PC-9 (cell line): Measurements from ENCODE around the gene ZSCAN20. TPM values are rescaled to one million over a fixed set of nuclear protein-coding genes. Genes with fewer than 3 reads are reported as not detected.

ENCODE experiments used
- Bru-seq: library from RNA; stranded (reverse); fragments of 400-500 nt; gene quantifications from one replicate; lab custom pipeline; 2021; lab: Mats Ljungman, UMichigan
- BruChase-seq, 2 experiments: library from RNA; stranded (reverse); fragments of 400-500 nt; gene quantifications; one replicate each; lab custom pipeline; 2021; lab: Mats Ljungman, UMichigan
- BruUV-seq: library from RNA; stranded (reverse); fragments of 400-500 nt; replicated peaks from 2 replicates; lab custom pipeline; 2021; lab: Mats Ljungman, UMichigan
- CTCF ChIA-PET: fragments of 300-600 bp; sonication (Branson Sonifier 250); formaldehyde crosslinking; loops from one replicate; lab custom pipeline; 2022; ENCODE audit warnings: antibody characterized with exemption; lab: Charles Lee
- POLR2A ChIA-PET: fragments of 300-600 bp; sonication (Branson Sonifier 250); formaldehyde crosslinking; loops from one replicate; lab custom pipeline; 2022; ENCODE audit warnings: antibody characterized with exemption; ENCODE audit not compliant: unreplicated experiment; lab: Charles Lee
- DNase-seq, 2 experiments: peaks; one replicate each; pipeline versions ENCODE4 v3.0.0 to v3.0.0-alpha.2; 2015 to 2022; ENCODE audit warnings: mixed read lengths in 1 of 2
- H2AFZ ChIP-seq: fragments of 200-600 bp; sonication (generic); 2 replicates; pipeline ENCODE4 v1.8.1; 2017; ENCODE audit warnings: antibody characterized with exemption
- H3F3A ChIP-seq: fragments of 200-600 bp; sonication (generic); 2 replicates; pipeline ENCODE4 v1.8.1; 2017; ENCODE audit warnings: antibody characterized with exemption, mild to moderate bottlenecking, low read depth; ENCODE audit not compliant: insufficient read depth
- H3K27ac ChIP-seq: fragments of 200-600 bp; sonication (generic); 2 replicates; pipeline ENCODE4 v1.6.1; 2016; ENCODE audit warnings: mixed run types
- H3K27me3 ChIP-seq: fragments of 200-600 bp; sonication (generic); 2 replicates; pipeline ENCODE4 v1.6.1; 2016; ENCODE audit warnings: low read depth, mixed run types; ENCODE audit not compliant: insufficient read depth
- H3K36me3 ChIP-seq: fragments of 200-600 bp; sonication (generic); 2 replicates; pipeline ENCODE4 v1.6.1; 2016; ENCODE audit warnings: low read depth, mixed run types
- H3K4me1 ChIP-seq: fragments of 200-600 bp; sonication (generic); replicated peaks from 2 replicates; pipeline ENCODE4 v1.6.1; 2016; ENCODE audit warnings: mixed run types; ENCODE audit not compliant: insufficient read depth
- H3K4me2 ChIP-seq: fragments of 200-600 bp; sonication (generic); 2 replicates; pipeline ENCODE4 v1.6.1; 2017; ENCODE audit warnings: mixed run types
- H3K4me3 ChIP-seq: fragments of 200-600 bp; sonication (generic); 2 replicates; pipeline ENCODE4 v1.6.1; 2016; ENCODE audit warnings: mixed run types
- H3K79me2 ChIP-seq: fragments of 200-600 bp; sonication (generic); 2 replicates; pipeline ENCODE4 v1.6.1; 2017; ENCODE audit warnings: low read depth, mixed run types
- H3K9me2 ChIP-seq: fragments of 200-600 bp; sonication (generic); 2 replicates; pipeline ENCODE4 v1.8.1; 2017; ENCODE audit warnings: mild to moderate bottlenecking; ENCODE audit not compliant: insufficient read depth
- H3K9me3 ChIP-seq: fragments of 200-600 bp; sonication (generic); 2 replicates; pipeline ENCODE4 v1.8.1; 2016; ENCODE audit warnings: low read depth; ENCODE audit not compliant: insufficient read depth
- H4K20me1 ChIP-seq: fragments of 200-600 bp; sonication (generic); 2 replicates; pipeline ENCODE4 v1.8.1; 2017; ENCODE audit not compliant: insufficient read depth
- EZH2 ChIP-seq: fragments of 200-600 bp; sonication (generic); IDR thresholded peaks from 2 replicates; pipeline ENCODE4 v1.8.0; 2017; ENCODE audit warnings: antibody characterized with exemption, low read depth
- intact Hi-C: fragments of 100-400 bp; cut with micrococcal nuclease; formaldehyde crosslinking; loops from one replicate; pipeline ENCODE4 v1.10.0; 2022; ENCODE audit not compliant: unreplicated experiment
- long read RNA-seq: library from polyadenylated mRNA; stranded (forward); transcript quantifications from one replicate; pipeline ENCODE4 v2.0.0, GENCODE V29; 2022
- total RNA-seq: library from RNA; stranded (reverse); gene quantifications from 2 replicates; pipeline ENCODE4 v1.2.3, GENCODE V29; 2021
- TF ChIP-seq, protein P1 (sequence below): fragments of 200-600 bp; sonication (generic); conservative IDR thresholded peaks from 2 replicates; pipeline ENCODE4 v1.6.1; 2017; ENCODE audit warnings: mixed run types, antibody characterized with exemption, mild to moderate bottlenecking, moderate library complexity

Gene ZSCAN20
- total RNA-seq (6.0 and 6.4 TPM in 2 replicates), Bru-seq, nascent RNA (percentile 60 among the genes with signal in this experiment), BruChase-seq, experiment 1, labeled RNA remaining after a 2-hour chase (percentile 64 among the genes with signal in this experiment), BruChase-seq, experiment 2, labeled RNA remaining after a 6-hour chase (percentile 47 among the genes with signal in this experiment)
- long read RNA-seq, full-length matches to known transcripts, result 1 of 4 reads
- long read RNA-seq, partial matches to known transcripts, result 1 of 4 reads
- long read RNA-seq, other reads (novel, unspliced or antisense), result 2 of 4 reads

DNA sequence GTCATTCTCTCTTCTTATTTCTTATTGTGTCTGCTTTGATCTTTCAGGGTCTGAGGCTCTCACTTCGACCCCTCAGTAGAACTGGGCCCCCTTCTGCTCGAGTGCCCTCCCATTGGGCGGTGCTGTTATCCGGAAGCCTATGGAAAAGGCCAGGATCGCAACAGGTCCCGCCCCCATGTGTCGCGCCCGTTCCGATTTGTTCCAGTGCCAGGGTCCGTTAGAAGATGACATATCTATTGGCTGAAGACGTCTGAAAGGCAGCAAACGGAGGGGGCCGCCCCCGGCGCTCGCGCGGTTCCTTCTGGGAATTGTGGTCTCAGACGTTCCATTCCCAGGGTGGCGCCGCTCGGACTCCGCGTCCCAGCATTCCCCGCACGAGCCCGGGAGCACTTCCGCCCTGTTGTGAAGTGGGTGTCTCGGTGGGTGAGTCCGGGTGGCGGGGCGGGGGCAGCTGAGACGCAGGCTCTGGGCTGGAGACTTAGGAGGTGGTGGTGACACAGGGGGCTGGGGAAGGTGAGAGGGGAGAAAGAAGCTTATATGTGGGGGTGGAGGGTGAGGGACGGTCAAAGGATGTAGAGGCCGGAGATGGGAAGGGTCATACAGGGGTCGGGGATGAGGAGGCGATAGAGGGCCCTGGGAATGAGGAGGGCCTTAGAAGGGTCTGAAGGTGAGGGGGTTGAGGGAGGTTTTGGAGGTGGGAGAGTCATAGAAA, at the start of gene ZSCAN20:
Gene ZSCAN20 (plus strand): TSS at position 377 of the 712 bp plus-strand sequence. CDS start 6,644 bp downstream, outside the sequence.
- H3K9me2 ChIP-seq, result no peaks in the 10 kb centered on the region
- H3K9me3 ChIP-seq, result no peaks in the 10 kb centered on the region
- intact Hi-C loops, result loop anchor here (5.0 to 10.0 kb wide), 4 partner anchors 105 to 598 kb away; partner anchors contain the start of gene FNDC5
- H3K4me1 ChIP-seq, result peaks cover 10% of the 10 kb centered on the region
- BruUV-seq, result no TSS peak
- peak within 1 kb of the TSS; percentile 85 for H2AFZ ChIP-seq
- ChIA-PET POLR2A (no interaction called here), CTCF (interaction anchor here (0.5 to 1.3 kb wide), 2 partner anchors 10 to 177 kb away, joined by 3 to 6 read pairs; no protein-coding TSS in a partner anchor)
- H3K27me3 ChIP-seq, result no peaks in the 10 kb centered on the region
- H3K4me3 ChIP-seq, result peak within 1 kb of the TSS; percentile 66
- H3K79me2 ChIP-seq, result peaks cover 11% of the 10 kb centered on the region; the same call in 1 of the 2 replicates
- H3K27ac ChIP-seq, result no peak within 1 kb of the TSS
- DNase-seq, result peak; percentile 92 to 96
- H3F3A ChIP-seq, result no peaks in the 10 kb centered on the region
- TF ChIP-seq, protein P1, sequence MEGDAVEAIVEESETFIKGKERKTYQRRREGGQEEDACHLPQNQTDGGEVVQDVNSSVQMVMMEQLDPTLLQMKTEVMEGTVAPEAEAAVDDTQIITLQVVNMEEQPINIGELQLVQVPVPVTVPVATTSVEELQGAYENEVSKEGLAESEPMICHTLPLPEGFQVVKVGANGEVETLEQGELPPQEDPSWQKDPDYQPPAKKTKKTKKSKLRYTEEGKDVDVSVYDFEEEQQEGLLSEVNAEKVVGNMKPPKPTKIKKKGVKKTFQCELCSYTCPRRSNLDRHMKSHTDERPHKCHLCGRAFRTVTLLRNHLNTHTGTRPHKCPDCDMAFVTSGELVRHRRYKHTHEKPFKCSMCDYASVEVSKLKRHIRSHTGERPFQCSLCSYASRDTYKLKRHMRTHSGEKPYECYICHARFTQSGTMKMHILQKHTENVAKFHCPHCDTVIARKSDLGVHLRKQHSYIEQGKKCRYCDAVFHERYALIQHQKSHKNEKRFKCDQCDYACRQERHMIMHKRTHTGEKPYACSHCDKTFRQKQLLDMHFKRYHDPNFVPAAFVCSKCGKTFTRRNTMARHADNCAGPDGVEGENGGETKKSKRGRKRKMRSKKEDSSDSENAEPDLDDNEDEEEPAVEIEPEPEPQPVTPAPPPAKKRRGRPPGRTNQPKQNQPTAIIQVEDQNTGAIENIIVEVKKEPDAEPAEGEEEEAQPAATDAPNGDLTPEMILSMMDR, result no peak
- no peak for TF ChIP-seq EZH2
- no peaks in the 10 kb centered on the region for H4K20me1 ChIP-seq
- peak within 1 kb of the TSS; percentile 80 for H3K4me2 ChIP-seq
- no peaks in the 10 kb centered on the region for H3K36me3 ChIP-seq

DNA sequence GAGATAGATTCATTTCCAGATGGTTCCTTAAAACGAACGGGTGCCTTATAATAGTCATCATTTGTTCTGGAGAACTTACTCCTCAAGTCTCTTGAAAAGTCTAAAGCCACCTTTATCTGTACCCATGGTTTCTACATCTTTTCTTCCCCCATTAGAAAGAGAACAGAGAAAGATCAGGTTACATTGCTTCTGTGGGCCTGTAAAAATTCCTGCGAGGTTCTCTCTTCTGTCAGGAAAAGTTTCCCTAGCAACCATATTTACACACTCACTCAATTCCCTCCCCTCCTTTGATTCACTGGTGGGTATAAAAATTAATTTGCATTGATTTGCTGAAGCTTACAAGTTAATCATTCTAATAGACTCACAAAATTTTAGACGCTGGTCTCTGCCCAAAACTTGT, 48.2 kb upstream of the ZSCAN20 start:
- H3K4me2 ChIP-seq, result no peak overlapping the region; the same call in 1 of the 2 replicates
- H3K36me3 ChIP-seq, result 0 out of 2 replicates have a peak, but pooled peaks cover 6% of the 10 kb centered on the region
- H3K9me2 ChIP-seq, result no peaks in the 10 kb centered on the region
- peaks cover 24% of the 10 kb centered on the region for H3K4me1 ChIP-seq
- H3K4me3 ChIP-seq, result no peak overlapping the region
- no peaks in the 10 kb centered on the region; the same call in 1 of the 2 replicates for H4K20me1 ChIP-seq
- no peaks in the 10 kb centered on the region; the same call in 1 of the 2 replicates for H3K9me3 ChIP-seq
- ChIA-PET POLR2A (no interaction called here), CTCF (no interaction called here)
- TF ChIP-seq EZH2, result no peak
- TF ChIP-seq, protein P1, result no peak
- H3K27me3 ChIP-seq, result no peaks in the 10 kb centered on the region
- no TSS peak for BruUV-seq
- no peak overlapping the region for H2AFZ ChIP-seq
- H3K79me2 ChIP-seq, result peaks cover 35% of the 10 kb centered on the region
- DNase-seq, result no peak
- no peaks in the 10 kb centered on the region for H3F3A ChIP-seq
- intact Hi-C loops, result no loop called here
- H3K27ac ChIP-seq, result no peak overlapping the region

DNA sequence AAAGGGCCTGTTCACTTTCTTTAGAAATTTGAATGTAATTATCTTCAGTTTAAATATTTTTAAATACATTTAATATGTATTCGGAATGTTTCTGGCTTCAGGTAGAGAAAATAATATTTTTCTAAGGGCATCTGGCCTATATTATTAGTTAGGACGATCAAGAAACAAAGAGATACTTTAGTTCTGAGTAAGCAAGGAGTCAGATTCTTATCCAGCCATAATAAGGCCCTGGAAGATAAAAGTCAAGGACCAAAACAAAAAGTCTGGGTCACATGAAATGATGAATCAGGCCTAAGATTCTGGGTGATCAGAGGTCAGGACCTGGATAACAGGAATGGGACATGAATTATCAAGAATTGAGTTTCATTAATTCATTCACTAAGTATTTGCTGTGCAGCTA, 47.8 kb upstream of the ZSCAN20 start:
- Histone ChIP-seq H4K20me1 (no peaks in the 10 kb centered on the region; the same call in 1 of the 2 replicates), H3K79me2 (peaks cover 39% of the 10 kb centered on the region), H3K4me2 (no peak overlapping the region; the same call in 1 of the 2 replicates), H3K4me3 (no peak overlapping the region), H2AFZ (no peak overlapping the region), H3K27me3 (no peaks in the 10 kb centered on the region), H3K9me3 (no peaks in the 10 kb centered on the region; the same call in 1 of the 2 replicates), H3K4me1 (peaks cover 28% of the 10 kb centered on the region), H3F3A (no peaks in the 10 kb centered on the region), H3K27ac (no peak overlapping the region), H3K36me3 (0 out of 2 replicates have a peak, but pooled peaks cover 6% of the 10 kb centered on the region), H3K9me2 (no peaks in the 10 kb centered on the region)
- no peak for DNase-seq
- POLR2A ChIA-PET, result no interaction called here
- TF ChIP-seq, protein P1, result no peak
- no peak for TF ChIP-seq EZH2
- intact Hi-C loops, result no loop called here
- CTCF ChIA-PET, result no interaction called here
- BruUV-seq, result no TSS peak
